Stimulated activated CD4-positive, alpha-beta T cell treated with anti-CD3 and anti-CD28 coated beads, TNF-alpha, amount 100 ng/mL, for 48 hours (primary cell): ENCODE data around the gene TMEM190.
"Not testable (repeated sequence)": the region's sequence is repeated elsewhere in the genome, so short reads cannot be mapped to it uniquely, and the experiment has no call there.

Experiments
- DNase-seq, 3 donors: peaks; one replicate each; pipeline ENCODE4 v3.0.0-alpha.2; 2020; ENCODE audit warnings: low read depth in 3 of 3

TMEM190 gene

DNA sequence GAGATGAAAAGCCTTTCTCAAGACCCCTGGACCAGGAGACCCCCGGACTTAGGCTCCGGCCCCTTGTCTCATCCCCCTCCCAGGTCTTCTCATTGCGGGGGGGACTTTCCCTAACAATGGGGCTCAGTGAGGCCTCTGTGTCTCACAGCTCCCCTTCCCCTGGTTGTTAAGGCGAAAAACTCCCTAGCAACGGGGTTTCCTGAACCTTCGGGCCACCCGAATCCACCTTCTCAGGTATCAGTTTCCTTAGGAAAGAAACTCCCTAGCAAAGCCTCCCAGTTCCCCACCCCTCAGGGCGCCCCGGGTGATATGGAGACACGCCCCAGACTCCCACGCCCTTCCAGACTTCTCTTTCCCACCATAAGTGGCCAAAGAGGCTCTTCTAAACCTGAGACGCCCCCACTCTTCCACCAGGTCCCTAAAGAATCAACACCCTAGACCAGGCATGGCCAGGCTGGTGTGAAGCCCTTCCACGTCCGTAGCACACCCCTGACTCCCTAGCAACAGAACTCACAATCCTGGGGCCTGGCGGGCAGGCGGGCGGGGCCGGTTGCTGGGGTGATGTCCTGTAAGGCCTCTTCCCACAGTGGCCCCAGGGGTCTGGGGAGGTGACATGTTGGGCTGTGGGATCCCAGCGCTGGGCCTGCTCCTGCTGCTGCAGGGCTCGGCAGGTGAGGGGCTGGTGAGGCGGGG lies at the start of gene TMEM190:
Gene TMEM190 (plus strand): TSS at position 586 of the 693 bp plus-strand sequence. CDS start 28 bp downstream, at position 614.
- no peak for DNase-seq

DNA sequence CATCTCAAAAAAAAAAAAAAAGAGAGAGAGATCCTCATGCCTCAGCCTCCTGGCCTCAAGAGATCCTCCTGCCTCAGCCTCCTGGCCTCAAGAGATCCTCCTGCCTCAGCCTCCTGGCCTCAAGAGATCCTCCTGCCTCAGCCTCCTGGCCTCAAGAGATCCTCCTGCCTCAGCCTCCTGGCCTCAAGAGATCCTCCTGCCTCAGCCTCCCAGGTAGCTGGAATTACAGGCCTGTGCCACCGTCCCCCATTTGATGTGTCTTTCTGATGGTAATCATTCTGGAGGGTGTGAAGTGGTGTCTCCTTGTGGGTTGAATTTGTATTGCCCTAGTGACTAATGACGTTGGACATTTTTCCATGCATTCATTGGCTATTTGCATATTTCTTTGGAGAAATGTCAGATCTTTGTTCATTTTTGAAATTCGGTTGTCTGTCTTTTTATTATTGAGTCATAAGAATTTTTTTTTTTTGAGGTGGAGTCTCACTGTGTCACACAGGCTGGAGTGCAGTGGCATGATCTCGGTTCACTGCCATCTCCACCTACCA lies 47.8 kb upstream of the TMEM190 start:
- not testable (repeated sequence) for DNase-seq

DNA sequence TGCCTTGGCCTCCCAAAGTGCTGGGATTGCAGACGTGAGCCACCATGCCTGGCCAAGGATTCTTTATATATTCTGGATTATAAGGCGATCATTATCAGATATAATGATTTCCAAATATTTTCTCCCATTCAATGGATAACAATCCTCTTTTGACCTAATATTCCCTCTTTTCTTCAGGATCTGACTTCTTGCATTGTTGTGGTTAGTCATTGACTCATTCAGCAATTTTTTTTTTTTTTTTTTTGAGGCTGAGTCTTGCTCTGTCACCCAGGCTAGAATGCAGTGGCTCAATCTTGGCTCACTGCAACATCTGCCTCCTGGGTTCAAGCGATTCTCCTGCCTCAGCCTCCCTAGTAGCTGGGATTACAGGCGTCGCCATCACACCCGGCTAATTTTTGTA lies 46.8 kb upstream of the TMEM190 start:
- not testable (repeated sequence) for DNase-seq

DNA sequence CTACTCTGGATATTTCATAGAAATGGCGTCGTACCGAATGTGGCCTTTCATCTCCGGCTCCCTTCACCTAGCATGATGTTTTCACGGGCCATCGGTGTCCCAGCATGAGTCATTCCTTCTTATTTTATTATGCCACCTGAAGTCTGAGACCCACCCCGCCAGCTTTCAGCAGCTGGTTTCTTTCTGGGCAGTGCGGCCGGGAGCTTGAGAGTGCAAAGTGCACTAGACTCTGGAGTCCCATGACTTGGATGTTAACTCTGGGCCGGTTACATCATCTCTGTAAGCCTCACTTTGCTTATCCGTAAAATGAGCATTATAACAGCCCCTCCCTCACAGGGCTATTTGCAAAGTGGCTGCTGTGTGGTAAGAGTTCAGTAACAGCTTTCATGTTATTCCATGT lies 42.8 kb upstream of the TMEM190 start:
- DNase-seq = no peak

DNA sequence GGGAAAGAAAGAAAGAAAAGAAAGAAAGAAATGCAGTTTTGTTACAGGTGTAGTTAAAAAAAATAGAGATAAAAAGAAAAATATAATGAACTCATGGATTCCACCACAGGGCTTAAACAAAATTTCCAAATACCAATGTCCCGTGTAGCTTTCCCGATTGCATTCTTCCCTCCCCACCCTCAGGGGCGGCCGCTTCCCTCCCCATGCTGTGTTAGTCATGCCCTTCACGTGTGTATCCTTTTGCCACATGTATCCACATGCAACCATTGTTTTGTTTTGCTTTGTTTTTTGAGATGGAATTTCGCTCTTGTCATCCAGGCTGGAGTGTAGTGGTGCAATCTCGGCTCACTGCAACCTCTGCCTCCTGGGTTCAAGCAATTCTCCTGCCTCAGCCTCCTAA lies 40.5 kb upstream of the TMEM190 start:
- no peak for DNase-seq

DNA sequence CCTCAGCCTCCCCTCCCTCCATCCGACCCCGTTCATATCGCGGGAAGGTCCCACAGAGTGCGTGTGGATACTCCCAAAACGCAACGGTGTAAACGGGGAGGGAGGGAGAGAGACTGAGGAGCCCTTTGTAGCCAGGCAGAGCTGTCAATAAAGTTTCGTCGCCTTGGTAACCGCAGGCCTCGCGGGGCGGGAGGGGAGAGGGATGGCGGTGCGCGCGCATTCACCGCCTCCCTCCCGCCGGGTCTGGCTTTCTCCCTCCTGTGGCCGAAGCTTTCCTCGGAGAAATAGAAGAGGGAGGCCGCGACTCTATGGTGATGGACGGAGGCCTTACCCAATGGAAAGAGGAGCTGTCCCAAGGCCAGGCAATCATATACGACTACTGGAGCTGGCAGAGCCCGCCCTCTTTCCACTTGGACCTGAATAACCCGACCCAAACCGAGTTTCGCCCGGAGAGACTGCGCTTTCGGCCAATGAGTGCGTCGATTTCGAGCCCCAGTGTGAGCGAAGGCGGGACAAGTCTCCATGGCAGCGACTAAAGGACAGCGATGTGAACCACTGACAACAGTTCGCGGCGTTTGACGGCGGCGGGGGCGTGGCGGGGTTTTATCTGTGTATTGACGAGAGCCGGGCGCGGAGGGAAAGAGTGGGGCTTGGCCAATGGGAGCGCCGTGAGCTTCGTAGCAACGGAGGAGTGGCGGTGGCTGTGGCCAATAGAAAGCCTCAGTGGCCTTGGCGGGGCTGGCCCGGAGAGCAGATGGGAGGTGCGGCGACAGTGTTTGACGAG lies 37.3 kb upstream of the TMEM190 start, which contains the start of gene KMT5C:
Gene KMT5C (plus strand): TSS at position 772 of the 784 bp plus-strand sequence. CDS start 2,061 bp downstream, outside the sequence.
- DNase-seq = peak; percentile 100

DNA sequence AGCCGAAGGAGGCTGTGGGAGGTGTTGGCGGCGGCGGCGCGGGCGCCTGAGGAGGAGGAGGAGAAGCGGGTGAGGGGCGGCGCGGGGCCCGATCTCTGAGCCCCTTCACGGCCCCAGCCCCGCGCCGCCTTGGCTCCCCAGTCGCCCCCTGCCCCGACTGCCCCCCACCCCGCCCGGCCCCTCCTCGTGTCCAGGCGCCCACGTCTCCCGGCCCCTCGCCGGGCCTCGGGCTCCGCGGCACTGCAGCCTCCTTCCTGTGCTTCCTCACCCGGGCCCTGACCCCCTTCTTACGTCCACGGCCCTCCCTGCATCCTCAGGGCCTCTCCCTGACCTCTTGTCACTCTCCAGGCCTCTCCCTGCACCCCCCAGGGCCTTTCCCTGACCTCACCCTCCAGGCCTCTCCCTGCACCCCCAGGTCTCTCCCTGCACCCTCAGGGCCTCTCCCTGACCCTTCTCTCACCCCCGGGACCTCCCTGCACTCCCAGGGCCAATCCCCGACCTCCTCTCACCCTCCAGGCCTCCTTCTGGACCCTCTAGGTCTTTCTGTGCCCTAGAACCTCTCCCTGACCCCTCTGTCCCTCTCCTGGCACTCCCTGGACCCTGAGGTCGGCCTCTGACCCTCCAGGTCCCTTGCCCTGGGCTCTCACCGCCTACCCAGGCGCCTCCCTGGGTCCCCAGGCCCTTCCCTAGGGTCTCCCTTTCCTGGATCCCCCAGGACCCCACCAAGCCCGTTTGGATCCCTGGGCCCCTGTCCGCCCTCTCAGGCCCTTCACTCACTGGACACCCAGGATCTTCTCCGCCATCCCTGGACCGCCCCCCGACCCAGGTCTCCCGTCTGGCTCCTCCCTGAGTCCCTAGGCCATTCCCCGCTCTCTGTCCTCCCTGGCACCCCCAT lies 36.5 kb upstream of the TMEM190 start:
- DNase-seq = no peak

DNA sequence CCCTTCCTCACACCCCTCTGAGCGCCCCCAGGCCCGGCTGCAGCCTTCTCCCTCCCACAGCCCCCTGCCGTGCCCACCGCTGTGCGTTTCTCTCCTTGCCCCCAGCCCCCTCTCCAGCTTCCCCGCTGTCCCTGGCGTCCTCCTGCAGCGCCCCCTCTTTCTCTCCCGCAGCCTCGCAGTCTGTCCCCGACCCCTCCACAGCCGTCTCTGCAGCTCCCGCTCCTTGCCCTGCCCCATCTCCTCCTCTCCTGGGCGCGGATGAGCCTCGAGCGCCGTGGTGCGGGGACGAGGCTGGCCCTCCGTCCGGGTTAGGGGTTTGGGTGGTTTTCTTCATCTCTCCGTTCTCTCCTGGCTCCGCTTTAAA lies 35.9 kb upstream of the TMEM190 start:
- peak in 1 of 3 donors; percentile 26 for DNase-seq

DNA sequence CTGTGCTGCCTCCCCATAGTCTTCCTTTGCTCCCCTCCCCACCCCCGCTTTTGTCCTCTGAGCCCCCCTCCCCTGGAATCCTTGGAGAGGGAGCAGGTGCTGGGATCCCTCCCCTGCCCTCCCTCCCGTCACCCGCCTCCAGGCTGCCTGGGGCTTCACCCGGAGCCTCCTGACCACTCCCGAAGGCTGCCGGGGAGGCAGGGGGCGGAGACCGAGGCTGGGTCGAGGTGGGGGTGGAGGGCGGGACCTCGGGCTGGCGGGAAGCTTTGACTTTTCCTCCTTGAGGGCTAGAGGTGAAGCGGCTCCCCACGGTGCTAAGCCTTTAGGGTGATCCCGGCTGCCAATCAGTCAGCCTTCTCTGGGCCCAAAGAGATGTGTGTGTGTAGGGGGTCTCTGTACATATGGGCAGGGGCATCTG lies 35.4 kb upstream of the TMEM190 start:
- DNase-seq = peak; percentile 49 to 68 (median 50)

DNA sequence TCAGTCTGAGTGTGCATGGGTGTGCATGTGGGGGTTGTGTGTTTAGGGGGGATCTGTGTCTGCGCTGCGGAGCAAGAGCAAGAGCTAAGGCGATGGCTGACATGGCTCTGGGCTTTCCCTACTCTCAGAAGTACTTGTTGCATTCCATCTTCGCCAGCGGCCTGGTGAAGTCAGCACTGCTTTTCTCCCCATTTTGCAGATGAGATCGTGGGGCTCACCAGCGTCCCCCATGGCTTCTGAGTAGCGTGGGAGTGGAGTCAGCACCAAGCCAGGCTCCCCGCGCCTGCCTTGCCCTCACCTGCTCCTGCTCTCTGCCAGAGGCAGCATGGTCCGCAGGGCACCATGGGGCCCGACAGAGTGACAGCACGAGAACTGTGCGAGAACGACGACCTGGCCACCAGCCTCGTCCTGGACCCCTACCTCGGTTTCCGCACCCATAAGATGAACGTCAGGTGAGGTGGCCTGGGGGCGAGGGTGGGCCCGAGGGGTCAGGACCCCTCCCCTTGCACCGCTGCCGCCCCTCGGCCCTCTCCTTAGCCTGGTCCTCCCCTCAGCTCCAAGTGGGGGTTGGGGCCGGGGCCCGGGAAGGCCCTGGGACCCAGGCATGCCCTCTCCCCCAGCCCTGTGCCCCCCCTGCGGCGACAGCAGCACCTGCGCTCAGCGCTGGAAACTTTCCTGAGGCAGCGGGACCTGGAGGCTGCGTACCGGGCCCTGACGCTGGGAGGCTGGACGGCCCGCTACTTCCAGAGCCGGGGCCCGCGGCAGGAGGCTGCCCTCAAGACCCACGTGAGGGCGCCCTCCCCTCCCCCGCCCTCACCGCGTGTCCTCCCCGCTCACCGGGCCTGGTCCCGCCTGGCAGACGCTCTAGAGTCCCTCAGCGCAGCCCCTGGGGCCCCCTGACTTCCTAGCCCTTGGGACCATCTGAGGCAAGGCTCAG lies 34.8 kb upstream of the TMEM190 start:
- no peak for DNase-seq

DNA sequence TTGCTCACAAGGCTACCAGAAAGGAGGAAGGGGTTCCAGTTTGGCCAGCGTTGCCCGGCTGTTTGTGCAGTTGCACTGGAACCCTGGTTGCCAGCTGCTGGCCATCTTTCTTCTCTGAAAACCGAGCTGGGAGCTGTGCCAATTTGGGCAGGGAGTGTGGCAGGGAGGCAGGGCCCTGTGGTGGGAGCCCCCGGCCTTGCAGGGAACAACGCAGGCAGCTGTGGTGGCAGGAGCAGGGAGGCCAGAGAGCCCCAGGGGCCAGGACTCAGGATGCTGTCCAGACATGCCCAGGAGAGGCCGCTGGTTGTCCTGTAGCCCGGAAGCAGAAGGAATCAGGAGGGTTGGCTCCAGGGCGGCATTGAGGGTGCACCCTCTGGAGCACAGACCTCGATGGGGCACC lies 32.2 kb upstream of the TMEM190 start:
- no peak for DNase-seq

DNA sequence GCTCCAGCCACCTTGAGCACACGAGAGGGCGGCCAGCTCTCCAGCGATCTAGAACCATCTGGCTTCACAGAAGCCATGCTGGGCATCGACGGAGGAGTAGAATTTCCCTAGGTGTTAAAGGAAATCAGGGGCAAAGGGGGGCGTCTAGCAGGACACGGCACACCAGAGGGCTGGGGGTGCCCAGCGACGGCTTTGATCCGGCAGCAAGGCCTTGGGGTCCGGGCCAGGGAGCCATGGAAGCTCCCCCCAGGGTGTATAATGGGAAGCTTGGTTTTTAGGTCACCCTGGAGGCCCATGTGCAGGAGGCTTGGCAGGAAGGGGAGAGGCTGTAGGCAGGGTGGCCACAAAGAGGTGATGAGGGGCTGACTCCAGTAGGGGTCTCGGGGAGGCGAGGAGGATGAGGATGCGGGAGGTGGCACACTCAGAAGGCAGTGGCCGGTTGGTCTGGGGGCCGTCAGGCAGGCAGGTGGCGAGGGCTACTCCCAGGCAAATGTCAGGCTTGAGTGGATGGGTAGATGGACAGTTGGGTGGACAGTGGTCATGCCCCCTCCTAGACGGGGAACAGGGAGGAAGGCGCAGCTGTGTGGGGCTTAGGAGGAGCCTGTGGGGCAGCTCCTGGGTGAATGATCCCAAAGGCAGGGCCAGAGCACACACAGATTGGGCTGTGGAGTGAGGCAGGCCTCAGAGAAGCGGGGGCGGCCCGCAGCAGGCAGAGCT lies 31.4 kb upstream of the TMEM190 start:
- DNase-seq = no peak

DNA sequence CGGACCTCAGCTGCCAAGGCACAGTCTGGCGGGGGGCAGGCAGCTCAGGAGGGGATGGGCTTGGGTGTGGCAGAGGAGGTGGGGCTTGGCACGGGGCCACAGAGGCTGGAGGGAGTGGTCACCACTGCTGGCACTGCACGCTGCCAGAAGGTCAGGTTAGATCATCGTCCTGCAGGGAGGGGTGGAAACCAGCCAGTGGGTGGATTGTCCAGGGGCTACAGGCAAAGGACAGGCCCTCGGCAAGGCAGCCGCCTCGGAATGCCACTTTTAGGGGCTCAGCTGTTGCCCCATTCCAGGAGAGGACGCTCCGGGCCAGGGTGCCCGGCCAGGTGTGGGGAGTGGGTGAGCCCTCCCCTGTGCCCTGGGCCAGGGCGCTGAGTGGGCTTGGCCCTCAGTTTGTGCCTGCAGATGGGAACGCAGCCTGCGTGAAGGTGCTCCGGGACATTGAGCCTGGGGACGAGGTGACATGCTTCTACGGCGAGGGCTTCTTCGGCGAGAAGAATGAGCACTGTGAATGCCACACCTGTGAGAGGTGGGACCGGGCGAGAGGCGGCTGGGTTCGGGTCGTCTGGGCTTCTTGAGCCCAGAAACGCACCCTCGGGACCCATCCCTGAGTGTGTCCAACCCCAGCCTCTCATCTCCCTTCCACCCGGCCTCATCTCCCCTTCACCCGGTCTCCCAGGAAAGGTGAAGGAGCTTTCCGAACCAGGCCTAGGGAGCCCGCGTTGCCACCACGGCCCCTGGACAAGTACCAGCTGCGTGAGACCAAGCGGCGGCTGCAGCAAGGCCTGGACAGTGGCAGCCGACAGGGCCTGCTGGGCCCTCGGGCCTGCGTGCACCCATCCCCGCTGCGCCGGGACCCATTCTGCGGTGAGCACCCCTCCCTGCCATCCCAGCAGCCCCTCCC lies 30.6 kb upstream of the TMEM190 start:
- DNase-seq = no peak

DNA sequence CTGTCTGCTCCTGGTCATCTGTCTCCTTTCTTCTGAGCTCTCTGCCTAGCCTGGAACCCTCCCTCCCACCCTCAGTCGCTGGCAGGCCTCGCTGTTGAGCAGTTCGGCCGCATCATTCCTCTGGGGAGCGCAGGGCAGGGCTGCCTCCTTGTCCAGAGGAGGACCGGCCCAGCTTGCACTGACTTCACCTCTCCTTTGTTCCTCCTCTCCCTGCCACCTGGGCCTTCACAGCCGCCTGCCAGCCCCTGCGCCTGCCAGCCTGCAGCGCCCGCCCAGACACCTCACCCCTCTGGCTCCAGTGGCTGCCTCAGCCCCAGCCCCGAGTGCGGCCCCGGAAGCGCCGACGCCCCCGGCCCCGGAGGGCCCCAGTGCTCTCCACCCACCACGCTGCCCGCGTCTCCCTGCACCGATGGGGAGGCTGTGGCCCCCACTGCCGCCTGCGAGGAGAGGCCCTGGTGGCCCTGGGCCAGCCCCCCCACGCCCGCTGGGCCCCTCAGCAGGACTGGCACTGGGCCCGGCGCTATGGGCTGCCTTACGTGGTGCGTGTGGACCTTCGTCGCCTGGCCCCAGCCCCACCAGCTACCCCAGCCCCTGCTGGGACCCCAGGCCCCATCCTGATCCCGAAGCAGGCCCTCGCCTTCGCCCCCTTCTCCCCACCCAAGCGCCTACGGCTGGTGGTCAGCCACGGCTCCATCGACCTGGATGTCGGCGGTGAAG lies 29.7 kb upstream of the TMEM190 start:
- no peak for DNase-seq

DNA sequence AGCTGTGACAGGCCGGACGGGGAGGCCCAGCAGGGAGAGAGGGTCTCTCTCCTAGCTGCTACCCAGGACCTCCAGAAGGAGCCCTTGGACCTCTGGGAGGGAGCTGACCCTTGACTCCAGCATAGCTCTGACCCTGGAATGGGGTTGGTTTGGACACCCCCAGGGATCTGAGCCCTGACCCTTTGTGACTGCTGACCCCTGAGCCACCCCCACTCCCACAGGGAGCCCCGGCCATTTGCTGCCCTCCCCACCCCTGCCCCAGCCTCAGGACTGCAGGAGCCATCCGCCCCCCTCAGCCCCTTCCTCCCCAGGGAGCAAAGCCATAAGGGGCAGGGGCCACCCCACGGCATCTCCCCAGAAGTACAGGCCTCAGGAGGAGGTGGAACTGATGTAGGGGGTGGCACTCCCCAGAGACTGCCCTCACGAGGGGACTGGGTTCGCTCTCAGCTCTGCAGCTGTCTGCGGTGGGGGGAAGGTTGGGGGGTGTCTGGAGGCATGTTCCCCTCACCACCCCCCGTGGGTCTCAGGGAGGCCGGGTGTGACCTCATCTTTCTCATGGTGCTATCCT lies 29.1 kb upstream of the TMEM190 start:
- DNase-seq = no peak

DNA sequence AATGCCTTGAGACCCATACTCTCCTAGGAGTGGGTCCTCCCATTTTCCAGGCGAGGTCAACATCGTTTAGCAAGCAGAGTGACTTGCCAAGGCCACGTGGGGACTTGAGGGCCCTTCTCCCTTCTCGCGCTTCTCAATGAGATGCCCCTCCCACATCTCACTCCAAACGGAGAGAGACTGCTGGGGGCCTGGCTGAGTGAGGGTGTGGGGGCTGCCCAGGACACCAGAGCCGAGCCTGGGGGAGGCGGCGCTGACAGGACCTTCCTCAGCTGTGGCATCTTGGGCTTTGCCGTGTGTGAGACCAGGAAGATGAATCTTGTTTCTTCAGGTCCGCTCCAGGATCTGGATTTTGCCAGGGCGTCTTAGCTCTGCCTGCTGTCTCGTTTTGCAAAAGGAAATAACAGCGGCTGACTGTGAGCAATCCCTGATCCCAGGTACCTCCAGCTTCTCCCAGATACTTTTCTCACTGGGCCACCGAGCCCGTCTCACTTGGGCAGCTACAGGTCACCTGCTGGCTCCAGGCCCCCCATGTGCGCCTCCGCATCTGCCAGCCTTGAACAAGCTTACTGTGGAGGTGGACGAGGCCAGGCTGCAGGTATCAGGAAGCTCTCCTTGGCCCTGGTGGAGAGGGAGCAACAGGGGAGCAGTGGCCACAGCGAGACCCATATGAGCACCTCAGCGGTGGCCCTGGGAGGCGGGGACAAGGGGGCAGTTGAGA lies 28.1 kb upstream of the TMEM190 start:
- DNase-seq = no peak

DNA sequence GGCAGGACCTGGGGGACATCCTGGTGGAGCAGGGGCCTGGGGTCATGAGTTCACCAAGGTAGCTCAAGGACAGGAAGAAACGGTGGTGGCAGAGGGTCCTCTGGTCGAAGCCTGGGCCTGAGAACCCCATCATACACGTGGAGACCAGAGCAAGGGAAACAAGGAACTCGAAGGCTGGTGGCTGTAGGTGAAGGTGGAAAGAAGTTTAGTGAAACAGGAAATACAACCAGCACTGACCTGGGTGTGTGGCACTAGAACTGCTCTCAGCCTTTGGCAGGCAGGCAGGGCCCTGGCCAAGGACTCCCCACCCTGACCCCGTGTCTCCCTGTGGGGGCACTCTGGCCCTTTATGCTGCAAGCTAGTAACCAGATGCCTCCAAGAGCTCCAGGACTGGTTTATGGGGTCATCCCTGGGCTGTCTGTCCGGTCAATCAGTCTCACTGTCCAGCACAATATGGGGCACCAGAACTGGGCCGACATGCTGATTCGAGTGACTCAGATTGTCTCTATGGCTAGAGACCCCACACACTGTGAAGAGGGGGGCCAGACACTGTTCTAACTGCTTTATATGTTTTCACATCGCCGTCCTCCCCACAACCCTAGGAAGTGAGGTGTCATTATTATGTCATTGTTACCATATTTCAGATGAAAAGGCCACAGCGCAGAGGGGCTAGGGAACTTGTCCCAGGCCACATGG lies 25.9 kb upstream of the TMEM190 start:
- no peak for DNase-seq
